ENCODE data around the gene NELFCD. TPM values are rescaled to one million over a fixed set of nuclear protein-coding genes. Genes with fewer than 3 reads are reported as not detected.

The NELFCD gene
- polyA plus RNA-seq, 1 of the 3 experiments (the other 2 are of a cell fraction): 90.0 TPM

DNA sequence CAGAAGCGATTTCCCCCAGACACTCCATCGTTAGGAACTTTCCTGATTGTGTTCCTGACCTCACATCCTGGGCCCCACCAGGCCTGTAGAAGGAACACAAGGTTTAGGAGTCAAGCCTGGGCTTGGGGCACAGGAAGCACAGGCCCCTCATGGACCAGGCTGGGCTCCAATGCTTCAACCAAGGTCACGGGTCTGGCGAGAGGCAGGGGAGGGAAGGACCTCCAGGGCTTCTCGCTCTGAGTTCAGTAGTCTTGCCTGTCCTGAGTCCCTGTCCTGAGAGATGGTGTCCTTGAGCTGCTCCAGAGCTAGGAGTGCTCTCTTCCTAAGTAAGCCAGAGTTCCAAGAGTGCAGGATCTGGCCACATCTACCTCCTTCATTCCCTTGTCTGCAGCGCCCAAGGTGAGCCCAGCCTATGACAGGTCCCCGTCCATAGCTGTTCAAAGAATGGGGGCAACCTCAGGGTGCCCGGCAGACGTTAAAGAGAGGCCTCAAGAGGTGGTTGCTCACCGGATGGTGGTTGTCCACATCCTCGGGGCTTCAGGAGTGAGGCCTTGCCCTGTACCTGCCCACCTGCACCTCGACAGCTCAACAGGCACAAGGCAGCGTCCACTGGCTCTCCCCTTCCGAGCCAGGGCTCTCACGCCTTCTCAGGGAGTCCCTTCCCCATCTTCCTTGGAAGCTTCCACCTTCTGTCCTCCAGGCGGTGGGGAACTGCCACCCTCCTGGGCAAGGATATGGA is 36.6 kb downstream of the NELFCD start:
- ChIA-PET POLR2A (interaction anchor here (2.4 kb wide), 1 partner anchor 14 kb away, joined by 7 read pairs; the partner anchor contains the start of gene ATP5F1E), CTCF (interaction anchor here (0.8 to 1.9 kb wide), 3 partner anchors 12 to 205 kb away, joined by 4 to 9 read pairs (median 4); no protein-coding TSS in a partner anchor)
- TF ChIP-seq, protein P1, sequence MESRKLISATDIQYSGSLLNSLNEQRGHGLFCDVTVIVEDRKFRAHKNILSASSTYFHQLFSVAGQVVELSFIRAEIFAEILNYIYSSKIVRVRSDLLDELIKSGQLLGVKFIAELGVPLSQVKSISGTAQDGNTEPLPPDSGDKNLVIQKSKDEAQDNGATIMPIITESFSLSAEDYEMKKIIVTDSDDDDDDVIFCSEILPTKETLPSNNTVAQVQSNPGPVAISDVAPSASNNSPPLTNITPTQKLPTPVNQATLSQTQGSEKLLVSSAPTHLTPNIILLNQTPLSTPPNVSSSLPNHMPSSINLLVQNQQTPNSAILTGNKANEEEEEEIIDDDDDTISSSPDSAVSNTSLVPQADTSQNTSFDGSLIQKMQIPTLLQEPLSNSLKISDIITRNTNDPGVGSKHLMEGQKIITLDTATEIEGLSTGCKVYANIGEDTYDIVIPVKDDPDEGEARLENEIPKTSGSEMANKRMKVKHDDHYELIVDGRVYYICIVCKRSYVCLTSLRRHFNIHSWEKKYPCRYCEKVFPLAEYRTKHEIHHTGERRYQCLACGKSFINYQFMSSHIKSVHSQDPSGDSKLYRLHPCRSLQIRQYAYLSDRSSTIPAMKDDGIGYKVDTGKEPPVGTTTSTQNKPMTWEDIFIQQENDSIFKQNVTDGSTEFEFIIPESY (IDR thresholded peaks at IDR 0.05; ENCODE audit: borderline replicate concordance, low read depth): no peak
- TF ChIP-seq NRF1 (IDR thresholded peaks at IDR 0.05; ENCODE audit: low read depth, low read length): no peak
- no peak for TF ChIP-seq JUND (IDR thresholded peaks at IDR 0.05)
- TF ChIP-seq, protein P2, sequence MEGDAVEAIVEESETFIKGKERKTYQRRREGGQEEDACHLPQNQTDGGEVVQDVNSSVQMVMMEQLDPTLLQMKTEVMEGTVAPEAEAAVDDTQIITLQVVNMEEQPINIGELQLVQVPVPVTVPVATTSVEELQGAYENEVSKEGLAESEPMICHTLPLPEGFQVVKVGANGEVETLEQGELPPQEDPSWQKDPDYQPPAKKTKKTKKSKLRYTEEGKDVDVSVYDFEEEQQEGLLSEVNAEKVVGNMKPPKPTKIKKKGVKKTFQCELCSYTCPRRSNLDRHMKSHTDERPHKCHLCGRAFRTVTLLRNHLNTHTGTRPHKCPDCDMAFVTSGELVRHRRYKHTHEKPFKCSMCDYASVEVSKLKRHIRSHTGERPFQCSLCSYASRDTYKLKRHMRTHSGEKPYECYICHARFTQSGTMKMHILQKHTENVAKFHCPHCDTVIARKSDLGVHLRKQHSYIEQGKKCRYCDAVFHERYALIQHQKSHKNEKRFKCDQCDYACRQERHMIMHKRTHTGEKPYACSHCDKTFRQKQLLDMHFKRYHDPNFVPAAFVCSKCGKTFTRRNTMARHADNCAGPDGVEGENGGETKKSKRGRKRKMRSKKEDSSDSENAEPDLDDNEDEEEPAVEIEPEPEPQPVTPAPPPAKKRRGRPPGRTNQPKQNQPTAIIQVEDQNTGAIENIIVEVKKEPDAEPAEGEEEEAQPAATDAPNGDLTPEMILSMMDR (IDR thresholded peaks at IDR 0.05): no peak
- TF ChIP-seq SMC3 (IDR thresholded peaks at IDR 0.05; ENCODE audit: low read depth, low read length): no peak
- TF ChIP-seq, protein P3, sequence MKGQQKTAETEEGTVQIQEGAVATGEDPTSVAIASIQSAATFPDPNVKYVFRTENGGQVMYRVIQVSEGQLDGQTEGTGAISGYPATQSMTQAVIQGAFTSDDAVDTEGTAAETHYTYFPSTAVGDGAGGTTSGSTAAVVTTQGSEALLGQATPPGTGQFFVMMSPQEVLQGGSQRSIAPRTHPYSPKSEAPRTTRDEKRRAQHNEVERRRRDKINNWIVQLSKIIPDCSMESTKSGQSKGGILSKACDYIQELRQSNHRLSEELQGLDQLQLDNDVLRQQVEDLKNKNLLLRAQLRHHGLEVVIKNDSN (IDR thresholded peaks at IDR 0.05; ENCODE audit: borderline replicate concordance, low read depth): no peak
- no peak for TF ChIP-seq SIN3A (IDR thresholded peaks at IDR 0.05; ENCODE audit: borderline replicate concordance, low read depth, low read length)
- TF ChIP-seq, protein P4, sequence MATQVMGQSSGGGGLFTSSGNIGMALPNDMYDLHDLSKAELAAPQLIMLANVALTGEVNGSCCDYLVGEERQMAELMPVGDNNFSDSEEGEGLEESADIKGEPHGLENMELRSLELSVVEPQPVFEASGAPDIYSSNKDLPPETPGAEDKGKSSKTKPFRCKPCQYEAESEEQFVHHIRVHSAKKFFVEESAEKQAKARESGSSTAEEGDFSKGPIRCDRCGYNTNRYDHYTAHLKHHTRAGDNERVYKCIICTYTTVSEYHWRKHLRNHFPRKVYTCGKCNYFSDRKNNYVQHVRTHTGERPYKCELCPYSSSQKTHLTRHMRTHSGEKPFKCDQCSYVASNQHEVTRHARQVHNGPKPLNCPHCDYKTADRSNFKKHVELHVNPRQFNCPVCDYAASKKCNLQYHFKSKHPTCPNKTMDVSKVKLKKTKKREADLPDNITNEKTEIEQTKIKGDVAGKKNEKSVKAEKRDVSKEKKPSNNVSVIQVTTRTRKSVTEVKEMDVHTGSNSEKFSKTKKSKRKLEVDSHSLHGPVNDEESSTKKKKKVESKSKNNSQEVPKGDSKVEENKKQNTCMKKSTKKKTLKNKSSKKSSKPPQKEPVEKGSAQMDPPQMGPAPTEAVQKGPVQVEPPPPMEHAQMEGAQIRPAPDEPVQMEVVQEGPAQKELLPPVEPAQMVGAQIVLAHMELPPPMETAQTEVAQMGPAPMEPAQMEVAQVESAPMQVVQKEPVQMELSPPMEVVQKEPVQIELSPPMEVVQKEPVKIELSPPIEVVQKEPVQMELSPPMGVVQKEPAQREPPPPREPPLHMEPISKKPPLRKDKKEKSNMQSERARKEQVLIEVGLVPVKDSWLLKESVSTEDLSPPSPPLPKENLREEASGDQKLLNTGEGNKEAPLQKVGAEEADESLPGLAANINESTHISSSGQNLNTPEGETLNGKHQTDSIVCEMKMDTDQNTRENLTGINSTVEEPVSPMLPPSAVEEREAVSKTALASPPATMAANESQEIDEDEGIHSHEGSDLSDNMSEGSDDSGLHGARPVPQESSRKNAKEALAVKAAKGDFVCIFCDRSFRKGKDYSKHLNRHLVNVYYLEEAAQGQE (IDR thresholded peaks at IDR 0.05; ENCODE audit: low read depth, low read length): no peak
- TF ChIP-seq, protein P5, sequence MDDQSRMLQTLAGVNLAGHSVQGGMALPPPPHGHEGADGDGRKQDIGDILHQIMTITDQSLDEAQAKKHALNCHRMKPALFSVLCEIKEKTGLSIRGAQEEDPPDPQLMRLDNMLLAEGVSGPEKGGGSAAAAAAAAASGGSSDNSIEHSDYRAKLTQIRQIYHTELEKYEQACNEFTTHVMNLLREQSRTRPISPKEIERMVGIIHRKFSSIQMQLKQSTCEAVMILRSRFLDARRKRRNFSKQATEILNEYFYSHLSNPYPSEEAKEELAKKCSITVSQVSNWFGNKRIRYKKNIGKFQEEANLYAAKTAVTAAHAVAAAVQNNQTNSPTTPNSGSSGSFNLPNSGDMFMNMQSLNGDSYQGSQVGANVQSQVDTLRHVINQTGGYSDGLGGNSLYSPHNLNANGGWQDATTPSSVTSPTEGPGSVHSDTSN (IDR thresholded peaks at IDR 0.05): no peak
- TF ChIP-seq, protein P6, sequence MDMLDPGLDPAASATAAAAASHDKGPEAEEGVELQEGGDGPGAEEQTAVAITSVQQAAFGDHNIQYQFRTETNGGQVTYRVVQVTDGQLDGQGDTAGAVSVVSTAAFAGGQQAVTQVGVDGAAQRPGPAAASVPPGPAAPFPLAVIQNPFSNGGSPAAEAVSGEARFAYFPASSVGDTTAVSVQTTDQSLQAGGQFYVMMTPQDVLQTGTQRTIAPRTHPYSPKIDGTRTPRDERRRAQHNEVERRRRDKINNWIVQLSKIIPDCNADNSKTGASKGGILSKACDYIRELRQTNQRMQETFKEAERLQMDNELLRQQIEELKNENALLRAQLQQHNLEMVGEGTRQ (IDR thresholded peaks at IDR 0.05; ENCODE audit: borderline replicate concordance, low read depth, low read length): no peak
- no peak for TF ChIP-seq FOXM1 (IDR thresholded peaks at IDR 0.05; ENCODE audit: low read depth)
- TF ChIP-seq, protein P7, sequence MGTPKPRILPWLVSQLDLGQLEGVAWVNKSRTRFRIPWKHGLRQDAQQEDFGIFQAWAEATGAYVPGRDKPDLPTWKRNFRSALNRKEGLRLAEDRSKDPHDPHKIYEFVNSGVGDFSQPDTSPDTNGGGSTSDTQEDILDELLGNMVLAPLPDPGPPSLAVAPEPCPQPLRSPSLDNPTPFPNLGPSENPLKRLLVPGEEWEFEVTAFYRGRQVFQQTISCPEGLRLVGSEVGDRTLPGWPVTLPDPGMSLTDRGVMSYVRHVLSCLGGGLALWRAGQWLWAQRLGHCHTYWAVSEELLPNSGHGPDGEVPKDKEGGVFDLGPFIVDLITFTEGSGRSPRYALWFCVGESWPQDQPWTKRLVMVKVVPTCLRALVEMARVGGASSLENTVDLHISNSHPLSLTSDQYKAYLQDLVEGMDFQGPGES (IDR thresholded peaks at IDR 0.05; ENCODE audit: low read depth, low read length): no peak
- Histone ChIP-seq H3F3A (replicated peaks; ENCODE audit: insufficient read depth) (peaks cover 29% of the 10 kb centered on the region), H4K20me1 (ENCODE audit: insufficient read depth) (no peaks in the 10 kb centered on the region), H3K27me3 (ENCODE audit: insufficient read depth) (no peaks in the 10 kb centered on the region), H3K9ac (no peak overlapping the region), H3K9me3 (no peaks in the 10 kb centered on the region), H3K79me2 (ENCODE audit: insufficient read depth) (peaks cover 9% of the 10 kb centered on the region; the same call in 1 of the 2 replicates), H3K4me1 (ENCODE audit: control insufficient read depth in 1 of 2, insufficient read depth in 2 of 2, low read depth in 1 of 2, low read length in 1 of 2) (peaks cover 13 to 42% of the 10 kb centered on the region in 2 experiments), H3K9me2 (no peaks in the 10 kb centered on the region), H3K4me2 (no peak overlapping the region), H2AFZ (ENCODE audit: low read depth) (no peak overlapping the region), H3K27ac (ENCODE audit: low read depth in 2 of 2, low read length in 1 of 2) (no peak overlapping the region; a peak in 1 of 4 replicates), H3K4me3 (ENCODE audit: low read depth in 2 of 2, low read length in 1 of 2) (no peak overlapping the region), H3K36me3 (replicated peaks in 1 of 2; ENCODE audit: control insufficient read depth in 1 of 2, insufficient read depth in 2 of 2, low read length in 1 of 2) (peaks cover 0 to 3% of the 10 kb centered on the region in 2 experiments)
- DNase-seq: no peak
- WGBS (ENCODE audit: low lambda C conversion rate): 97% methylated on average over 16 of the region's 16 CpGs

Data from SK-N-SH (cell line).